Left ventricle myocardium inferior (tissue), 1 donor: ENCODE data around the gene ZBTB21. TPM values are rescaled to one million over a fixed set of nuclear protein-coding genes. Genes with fewer than 3 reads are reported as not detected.

Experiments
- DNase-seq: peaks from one replicate; pipeline ENCODE4 v3.0.0-alpha.2; 2020
- H3K27ac ChIP-seq: fragments of 200-600 bp; replicated peaks from 2 replicates; pipeline ENCODE4 v1.8.0; 2021
- H3K27me3 ChIP-seq: fragments of 200-600 bp; 2 replicates; pipeline ENCODE4 v1.8.0; 2021; ENCODE audit warnings: low read depth
- H3K36me3 ChIP-seq: fragments of 200-600 bp; 2 replicates; pipeline ENCODE4 v1.8.0; 2021
- H3K4me1 ChIP-seq: fragments of 200-600 bp; 2 replicates; pipeline ENCODE4 v1.8.0; 2021
- H3K4me3 ChIP-seq: fragments of 200-600 bp; 2 replicates; pipeline ENCODE4 v1.8.0; 2021; ENCODE audit warnings: mild to moderate bottlenecking, moderate library complexity
- H3K9me3 ChIP-seq: fragments of 200-600 bp; replicated peaks from 2 replicates; pipeline ENCODE4 v1.8.0; 2021
- CTCF ChIP-seq: fragments of 200-600 bp; IDR thresholded peaks from 2 replicates; pipeline ENCODE4 v1.8.0; 2021; ENCODE audit warnings: antibody characterized with exemption, mild to moderate bottlenecking, borderline replicate concordance
- intact Hi-C: fragments of 100-400 bp; cut with micrococcal nuclease; formaldehyde crosslinking; loops from one replicate; pipeline ENCODE4 v1.11.0; 2022
- total RNA-seq: library from RNA; stranded (reverse); fragmentation: NEBNext Ultra II Directional; extraction: Animal tissue kit (Norgen Biotek cat#: 25700); gene quantifications from one replicate; pipeline ENCODE4 v1.2.1, GENCODE V29; 2021
- donor health status: DM: no; HTN: yes; CAD: no; lungs with severe emphysema.

The ZBTB21 gene
- total RNA-seq, 1 donor from 2014 or later, result 4.9 TPM

GRCh38 chr21:42004406-42005199 lies 5.6 kb downstream of the ZBTB21 start:
- intact Hi-C loops, result loop anchor here (10.0 kb wide), 1 partner anchor 100 kb away; no protein-coding TSS in a partner anchor
- Histone ChIP-seq H3K27me3 (no peaks in the 10 kb centered on the region), H3K4me1 (peaks cover 21% of the 10 kb centered on the region), H3K36me3 (peaks cover 20% of the 10 kb centered on the region), H3K9me3 (no peaks in the 10 kb centered on the region), H3K4me3 (no peak overlapping the region), H3K27ac (no peak overlapping the region)
- DNase-seq, result no peak
- TF ChIP-seq CTCF, result no peak

- Histone ChIP-seq H3K27ac (no peak overlapping the region), H3K4me3 (no peak overlapping the region), H3K9me3 (no peaks in the 10 kb centered on the region), H3K27me3 (no peaks in the 10 kb centered on the region), H3K4me1 (peaks cover 8% of the 10 kb centered on the region), H3K36me3 (peaks cover 20% of the 10 kb centered on the region)
- intact Hi-C loops, result loop anchor here (10.0 kb wide), 1 partner anchor 102 kb away; no protein-coding TSS in a partner anchor
- TF ChIP-seq CTCF, result no peak
- DNase-seq, result no peak
Observed at GRCh38 chr21:42003051-42003461, 7.1 kb downstream of the ZBTB21 start.

GRCh38 chr21:42002421-42002958 lies 7.7 kb downstream of the ZBTB21 start:
- Histone ChIP-seq H3K9me3 (no peaks in the 10 kb centered on the region), H3K27ac (no peak overlapping the region), H3K27me3 (no peaks in the 10 kb centered on the region), H3K4me3 (no peak overlapping the region), H3K36me3 (peaks cover 20% of the 10 kb centered on the region), H3K4me1 (peaks cover 2% of the 10 kb centered on the region)
- TF ChIP-seq CTCF, result no peak
- no peak for DNase-seq
- intact Hi-C loops, result loop anchor here (10.0 kb wide), 1 partner anchor 102 kb away; no protein-coding TSS in a partner anchor

- no peaks in the 10 kb centered on the region for H3K27me3 ChIP-seq
- intact Hi-C loops, result loop anchor here (10.0 kb wide), 1 partner anchor 103 kb away; no protein-coding TSS in a partner anchor
- TF ChIP-seq CTCF, result no peak
- DNase-seq, result no peak
- peaks cover 20% of the 10 kb centered on the region for H3K36me3 ChIP-seq
- H3K4me3 ChIP-seq, result no peak overlapping the region
- H3K4me1 ChIP-seq, result no peaks in the 10 kb centered on the region
- no peak overlapping the region for H3K27ac ChIP-seq
- no peaks in the 10 kb centered on the region for H3K9me3 ChIP-seq
Observed at GRCh38 chr21:42001781-42002180, 8.4 kb downstream of the ZBTB21 start.

- H3K36me3 ChIP-seq, result peaks cover 24% of the 10 kb centered on the region
- no peaks in the 10 kb centered on the region for H3K9me3 ChIP-seq
- no peak for DNase-seq
- H3K4me1 ChIP-seq, result no peaks in the 10 kb centered on the region
- H3K4me3 ChIP-seq, result no peak overlapping the region
- intact Hi-C loops, result loop anchor here (10.0 kb wide), 1 partner anchor 104 kb away; no protein-coding TSS in a partner anchor
- no peaks in the 10 kb centered on the region for H3K27me3 ChIP-seq
- no peak for TF ChIP-seq CTCF
- no peak overlapping the region for H3K27ac ChIP-seq
Observed at GRCh38 chr21:42000908-42001307, 9.3 kb downstream of the ZBTB21 start.
